Kidney (tissue), 14 donors: Measurements from ENCODE around the gene NDUFB4. TPM values are rescaled to one million over a fixed set of nuclear protein-coding genes. Genes with fewer than 3 reads are reported as not detected.

Experiments
- DNase-seq, 5 donors: peaks; one replicate each; pipeline ENCODE4 v3.0.0-alpha.2; 2013 to 2020
- FAIRE-seq: peaks from 2 replicates; lab custom pipeline; 2012; peaks lifted over from hg19 to GRCh38; lab: Jason Lieb, UNC
- H3K27ac ChIP-seq, 2 donors: one replicate each; pipeline ENCODE4 v1.7.0; 2013; ENCODE audit warnings: low read depth in 2 of 2, low read length in 2 of 2, inconsistent platforms in 1 of 2
- H3K27me3 ChIP-seq: one replicate; pipeline ENCODE4 v1.7.1; 2013; ENCODE audit warnings: low read length, inconsistent platforms; ENCODE audit not compliant: control insufficient read depth, insufficient read depth
- H3K36me3 ChIP-seq, 3 donors: one replicate each; pipeline versions ENCODE4 v1.7.0 to v1.7.1; 2013; ENCODE audit warnings: low read length in 3 of 3, control low read depth in 1 of 3, inconsistent platforms in 1 of 3; ENCODE audit not compliant: insufficient read depth in 3 of 3, control insufficient read depth in 2 of 3
- H3K4me1 ChIP-seq, 3 donors: one replicate each; pipeline versions ENCODE4 v1.7.0 to v1.7.1; 2013; ENCODE audit warnings: low read length in 3 of 3, inconsistent platforms in 1 of 3, low read depth in 1 of 3; ENCODE audit not compliant: control insufficient read depth in 2 of 3, insufficient read depth in 2 of 3
- H3K4me3 ChIP-seq, 3 donors: one replicate each; pipeline versions ENCODE4 v1.7.0 to v1.8.1; 2013; ENCODE audit warnings: low read length in 3 of 3, control low read depth in 1 of 3, inconsistent platforms in 1 of 3
- H3K9ac ChIP-seq, 3 donors: one replicate each; pipeline versions ENCODE4 v1.7.0 to v1.7.1; 2013; ENCODE audit warnings: low read length in 3 of 3, control low read depth in 1 of 3, inconsistent platforms in 1 of 3
- H3K9me3 ChIP-seq, 3 donors: one replicate each; pipeline versions ENCODE4 v1.7.0 to v1.7.1; 2013; ENCODE audit warnings: low read length in 3 of 3, control low read depth in 1 of 3, inconsistent platforms in 1 of 3; ENCODE audit not compliant: control insufficient read depth in 2 of 3, insufficient read depth in 1 of 3
- intact Hi-C: fragments of 100-400 bp; cut with DNase I; formaldehyde crosslinking; loops from one replicate; pipeline ENCODE4 v1.11.1; 2022
- polyA plus RNA-seq: library from polyadenylated mRNA; stranded (reverse); fragments of 350-450 nt; fragmentation: Illumina TruSeq; extraction: RNeasy Lipid Tissue Mini Kit (QIAGEN cat#74804); gene quantifications from one replicate; pipeline ENCODE4 v1.2.3, GENCODE V29; 2014; ENCODE audit warnings: low read depth, low replicate concordance; ENCODE audit not compliant: insufficient read depth
- total RNA-seq: library from RNA; stranded (reverse); fragmentation: NEBNext Ultra II Directional; extraction: Animal tissue kit (Norgen Biotek cat#: 25700); gene quantifications from one replicate; pipeline ENCODE4 v1.2.1, GENCODE V29; 2021
- TF ChIP-seq, protein P1 (sequence below): IDR thresholded peaks from 3 replicates; pipeline ENCODE4 v1.5.1; 2012; ENCODE audit warnings: mild to moderate bottlenecking, moderate library complexity, borderline replicate concordance; ENCODE audit not compliant: insufficient read depth; ENCODE audit errors: extremely low read depth
- donor health status: control.
- donor health status: control.
- donor health status: control.
- donor health status: control.
- donor health status: control.
- donor health status: DM: yes; HTN: yes; CAD: no.
- donor health status: Normal renal cell carcinoma (clear cell type).

The NDUFB4 gene
- total and polyA plus RNA-seq, 2 donors from 2014 or later: 109 to 457 TPM

DNA sequence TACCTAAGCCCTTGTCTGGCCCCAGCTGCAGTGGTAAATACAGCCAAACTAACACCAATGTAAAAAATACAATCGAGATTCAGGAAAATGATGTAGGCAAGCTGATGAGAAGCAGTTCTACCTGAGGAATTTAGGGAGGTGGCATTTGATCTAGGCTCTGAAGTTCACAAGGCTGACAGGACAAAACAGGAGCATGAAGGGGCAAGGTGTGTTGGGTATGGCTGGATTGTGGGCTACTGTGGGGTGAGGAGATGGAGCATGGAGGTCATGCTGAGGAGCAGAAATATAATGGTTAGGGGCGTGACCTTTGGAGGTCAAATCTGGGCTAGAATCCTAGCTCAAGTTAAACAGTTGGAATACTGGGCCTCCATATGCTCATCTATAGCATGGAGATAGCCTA lies 6.5 kb downstream of the NDUFB4 start:
- Histone ChIP-seq H3K36me3 (peaks cover 0 to 25% (median 13%) of the 10 kb centered on the region in 3 donors), H3K4me1 (peaks cover 0 to 25% (median 11%) of the 10 kb centered on the region in 3 donors), H3K4me3 (no peak overlapping the region), H3K9ac (no peak overlapping the region), H3K27me3 (no peaks in the 10 kb centered on the region), H3K27ac (no peak overlapping the region), H3K9me3 (no peaks in the 10 kb centered on the region)
- FAIRE-seq: no peak
- DNase-seq: no peak
- TF ChIP-seq, protein P1, sequence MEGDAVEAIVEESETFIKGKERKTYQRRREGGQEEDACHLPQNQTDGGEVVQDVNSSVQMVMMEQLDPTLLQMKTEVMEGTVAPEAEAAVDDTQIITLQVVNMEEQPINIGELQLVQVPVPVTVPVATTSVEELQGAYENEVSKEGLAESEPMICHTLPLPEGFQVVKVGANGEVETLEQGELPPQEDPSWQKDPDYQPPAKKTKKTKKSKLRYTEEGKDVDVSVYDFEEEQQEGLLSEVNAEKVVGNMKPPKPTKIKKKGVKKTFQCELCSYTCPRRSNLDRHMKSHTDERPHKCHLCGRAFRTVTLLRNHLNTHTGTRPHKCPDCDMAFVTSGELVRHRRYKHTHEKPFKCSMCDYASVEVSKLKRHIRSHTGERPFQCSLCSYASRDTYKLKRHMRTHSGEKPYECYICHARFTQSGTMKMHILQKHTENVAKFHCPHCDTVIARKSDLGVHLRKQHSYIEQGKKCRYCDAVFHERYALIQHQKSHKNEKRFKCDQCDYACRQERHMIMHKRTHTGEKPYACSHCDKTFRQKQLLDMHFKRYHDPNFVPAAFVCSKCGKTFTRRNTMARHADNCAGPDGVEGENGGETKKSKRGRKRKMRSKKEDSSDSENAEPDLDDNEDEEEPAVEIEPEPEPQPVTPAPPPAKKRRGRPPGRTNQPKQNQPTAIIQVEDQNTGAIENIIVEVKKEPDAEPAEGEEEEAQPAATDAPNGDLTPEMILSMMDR: no peak
- intact Hi-C loops: no loop called here

DNA sequence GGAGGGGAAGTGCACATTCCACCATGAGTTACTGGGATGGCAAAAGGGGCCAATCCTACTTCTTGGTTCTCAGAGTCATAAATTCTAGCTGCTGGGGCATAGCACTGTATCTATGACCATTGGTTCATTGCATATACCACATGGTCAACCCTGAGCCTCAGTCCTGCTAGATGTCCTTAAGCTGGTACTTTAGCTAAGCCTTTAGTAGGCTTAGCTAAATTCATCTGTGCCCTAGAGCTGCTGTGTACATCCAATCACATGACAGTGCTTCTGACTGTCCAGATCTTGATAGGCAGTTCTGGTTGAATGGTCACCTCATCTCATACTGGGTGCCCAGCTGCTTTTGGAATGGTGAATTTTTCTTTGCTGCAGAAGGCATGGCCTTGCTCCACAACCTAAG lies 8.2 kb downstream of the NDUFB4 start:
- intact Hi-C loops: no loop called here
- no peak for FAIRE-seq

DNA sequence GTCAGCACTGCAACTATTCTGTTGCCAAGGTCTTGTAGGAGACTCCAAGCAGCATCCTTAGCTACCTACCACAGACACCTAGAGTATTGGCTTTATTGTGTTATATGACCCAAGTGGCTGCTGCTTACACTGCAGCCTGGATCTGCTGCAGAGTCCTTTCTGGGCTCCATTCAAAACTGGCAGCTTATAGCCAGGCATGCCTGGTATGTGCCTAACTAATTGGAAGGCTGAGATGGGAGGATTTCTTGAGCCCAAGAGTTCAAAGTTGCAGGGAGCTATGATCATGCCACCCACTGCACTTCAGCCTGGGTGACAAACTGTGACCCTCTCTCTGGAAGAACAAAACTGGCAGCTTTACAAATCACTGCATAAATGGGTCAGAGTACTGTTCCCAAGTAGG lies 8.6 kb downstream of the NDUFB4 start:
- TF ChIP-seq, protein P1: no peak
- peaks cover 0 to 12% (median 9%) of the 10 kb centered on the region in 3 donors for H3K36me3 ChIP-seq
- peaks cover 0 to 11% (median under 1%) of the 10 kb centered on the region in 3 donors for H3K4me1 ChIP-seq
- FAIRE-seq: no peak
- intact Hi-C loops: no loop called here
- H3K9ac ChIP-seq: no peak overlapping the region
- H3K27me3 ChIP-seq: no peaks in the 10 kb centered on the region
- H3K9me3 ChIP-seq: no peaks in the 10 kb centered on the region
- no peak for DNase-seq
- no peak overlapping the region for H3K4me3 ChIP-seq
- H3K27ac ChIP-seq: no peak overlapping the region

More for the DNA sequence above, 8.2 kb downstream of the NDUFB4 start:
- Histone ChIP-seq H3K4me1 (peaks cover 0 to 15% (median 4%) of the 10 kb centered on the region in 3 donors), H3K4me3 (no peak overlapping the region), H3K27me3 (no peaks in the 10 kb centered on the region), H3K27ac (no peak overlapping the region), H3K9me3 (no peaks in the 10 kb centered on the region), H3K9ac (no peak overlapping the region), H3K36me3 (peaks cover 0 to 16% (median 9%) of the 10 kb centered on the region in 3 donors)
- no peak for DNase-seq
- TF ChIP-seq, protein P1: no peak

DNA sequence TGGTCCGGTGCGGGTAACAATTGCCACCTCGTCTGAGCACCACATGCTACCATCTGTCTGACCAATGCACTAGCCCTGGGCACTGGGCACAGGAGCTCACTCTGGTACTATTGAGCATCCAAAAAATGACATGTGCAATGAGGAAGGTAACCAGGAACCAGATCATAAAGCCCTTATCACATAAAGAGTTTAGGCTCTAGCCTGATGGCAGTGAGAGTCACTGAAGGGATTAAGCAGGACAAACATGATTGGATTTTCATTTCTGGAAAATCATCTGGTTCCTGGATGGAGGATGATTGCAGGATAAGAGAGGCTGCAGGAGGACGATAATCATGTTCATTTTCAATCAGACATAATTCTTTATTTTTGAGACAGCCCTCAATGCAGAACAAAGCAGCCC lies 12.4 kb downstream of the NDUFB4 start:
- H3K4me1 ChIP-seq: no peaks in the 10 kb centered on the region
- H3K9me3 ChIP-seq: no peaks in the 10 kb centered on the region
- no peak overlapping the region for H3K4me3 ChIP-seq
- H3K9ac ChIP-seq: no peak overlapping the region
- H3K27ac ChIP-seq: no peak overlapping the region
- no peak for DNase-seq
- no peak for FAIRE-seq
- H3K36me3 ChIP-seq: no peaks in the 10 kb centered on the region
- no peaks in the 10 kb centered on the region for H3K27me3 ChIP-seq
- intact Hi-C loops: no loop called here
- TF ChIP-seq, protein P1: no peak
